ENCODE results near the gene SSTR3.

Gene SSTR3

GRCh38 chr22:37199760-37200108 lies 12.5 kb downstream of the SSTR3 start:
- Histone ChIP-seq H3K9me2 (replicated peaks; ENCODE audit: control insufficient read depth, low read length) (no peaks in the 10 kb centered on the region), H3K79me2 (ENCODE audit: control insufficient read depth, low read length) (0 out of 2 replicates have a peak, but pooled peaks cover 3% of the 10 kb centered on the region), H3K4me3 (ENCODE audit: low read length) (peak overlapping the region; percentile 89)

GRCh38 chr22:37199103-37199759 lies 13.0 kb downstream of the SSTR3 start:
- peak overlapping the region; percentile 89 for H3K4me3 ChIP-seq (ENCODE audit: low read length)
- no peaks in the 10 kb centered on the region for H3K9me3 ChIP-seq (ENCODE audit: control insufficient read depth, insufficient read depth, low read length)
- 0 out of 2 replicates have a peak, but pooled peaks cover 3% of the 10 kb centered on the region for H3K79me2 ChIP-seq (ENCODE audit: control insufficient read depth, low read length)
- TF ChIP-seq EZH2phosphoT487 (IDR thresholded peaks at IDR 0.05; ENCODE audit: borderline replicate concordance, low read length): no peak
- peak; percentile 80 for TF ChIP-seq CTCF (IDR thresholded peaks at IDR 0.05; ENCODE audit: low read depth, low read length, poor library complexity, severe bottlenecking)
- H3K9me2 ChIP-seq (replicated peaks; ENCODE audit: control insufficient read depth, low read length): no peaks in the 10 kb centered on the region
- H3K4me1 ChIP-seq (ENCODE audit: control insufficient read depth, low read length): peaks cover 24% of the 10 kb centered on the region
- H3K36me3 ChIP-seq (ENCODE audit: control insufficient read depth, low read length): no peaks in the 10 kb centered on the region
- H3F3A ChIP-seq (ENCODE audit: control insufficient read depth, insufficient read depth): no peaks in the 10 kb centered on the region; the same call in 1 of the 2 replicates
- H3K27me3 ChIP-seq (ENCODE audit: control insufficient read depth, low read length): no peaks in the 10 kb centered on the region
- peak overlapping the region; percentile 98 for H3K4me2 ChIP-seq (ENCODE audit: low read length)
- peak overlapping the region; percentile 80 for H3K27ac ChIP-seq (ENCODE audit: low read depth, low read length)
- H4K20me1 ChIP-seq (ENCODE audit: control insufficient read depth, insufficient read depth, low read depth, low read length): no peaks in the 10 kb centered on the region

More at GRCh38 chr22:37199760-37200108, 12.5 kb downstream of the SSTR3 start:
- no peaks in the 10 kb centered on the region for H4K20me1 ChIP-seq (ENCODE audit: control insufficient read depth, insufficient read depth, low read depth, low read length)
- no peak overlapping the region for H3K27ac ChIP-seq (ENCODE audit: low read depth, low read length)
- H3K36me3 ChIP-seq (ENCODE audit: control insufficient read depth, low read length): no peaks in the 10 kb centered on the region
- H3K4me1 ChIP-seq (ENCODE audit: control insufficient read depth, low read length): peaks cover 27% of the 10 kb centered on the region
- H3K27me3 ChIP-seq (ENCODE audit: control insufficient read depth, low read length): no peaks in the 10 kb centered on the region
- no peaks in the 10 kb centered on the region for H3K9me3 ChIP-seq (ENCODE audit: control insufficient read depth, insufficient read depth, low read length)
- TF ChIP-seq CTCF (IDR thresholded peaks at IDR 0.05; ENCODE audit: low read depth, low read length, poor library complexity, severe bottlenecking) (no peak), EZH2phosphoT487 (IDR thresholded peaks at IDR 0.05; ENCODE audit: borderline replicate concordance, low read length) (no peak)
- peak overlapping the region; percentile 98 for H3K4me2 ChIP-seq (ENCODE audit: low read length)
- H3F3A ChIP-seq (ENCODE audit: control insufficient read depth, insufficient read depth): no peaks in the 10 kb centered on the region; the same call in 1 of the 2 replicates

- H3K27ac ChIP-seq (ENCODE audit: low read depth, low read length): peak overlapping the region; percentile 80
- 0 out of 2 replicates have a peak, but pooled peaks cover 3% of the 10 kb centered on the region for H3K79me2 ChIP-seq (ENCODE audit: control insufficient read depth, low read length)
- peak overlapping the region; percentile 89 for H3K4me3 ChIP-seq (ENCODE audit: low read length)
- no peaks in the 10 kb centered on the region for H4K20me1 ChIP-seq (ENCODE audit: control insufficient read depth, insufficient read depth, low read depth, low read length)
- H3F3A ChIP-seq (ENCODE audit: control insufficient read depth, insufficient read depth): no peaks in the 10 kb centered on the region; the same call in 1 of the 2 replicates
- TF ChIP-seq CTCF (IDR thresholded peaks at IDR 0.05; ENCODE audit: low read depth, low read length, poor library complexity, severe bottlenecking) (peak; percentile 81), EZH2phosphoT487 (IDR thresholded peaks at IDR 0.05; ENCODE audit: borderline replicate concordance, low read length) (no peak)
- H3K9me2 ChIP-seq (replicated peaks; ENCODE audit: control insufficient read depth, low read length): no peaks in the 10 kb centered on the region
- H3K4me1 ChIP-seq (ENCODE audit: control insufficient read depth, low read length): peaks cover 24% of the 10 kb centered on the region
- peak overlapping the region; percentile 98 for H3K4me2 ChIP-seq (ENCODE audit: low read length)
- no peaks in the 10 kb centered on the region for H3K27me3 ChIP-seq (ENCODE audit: control insufficient read depth, low read length)
- H3K9me3 ChIP-seq (ENCODE audit: control insufficient read depth, insufficient read depth, low read length): no peaks in the 10 kb centered on the region
- H3K36me3 ChIP-seq (ENCODE audit: control insufficient read depth, low read length): no peaks in the 10 kb centered on the region
Measured at GRCh38 chr22:37198258-37199102, 13.8 kb downstream of the SSTR3 start.

All from DOHH2 (cell line).